Neural crest cell (in vitro differentiated cells): Measurements from ENCODE around the gene TMEM203. TPM values are rescaled to one million over a fixed set of nuclear protein-coding genes. Genes with fewer than 3 reads are reported as not detected.

Source experiments
- DNase-seq: peaks from one replicate; pipeline ENCODE4 v3.0.0; 2021; ENCODE audit warnings: low read depth, mixed read lengths, low spot score
- H3K27ac Mint-ChIP-seq: one replicate; pipeline ENCODE4 v1.8.0; 2021; ENCODE audit warnings: mild to moderate bottlenecking, mixed read lengths; ENCODE audit not compliant: unreplicated experiment
- H3K27me3 Mint-ChIP-seq: 2 replicates; pipeline ENCODE4 v1.8.0; 2021; ENCODE audit warnings: low read depth, mild to moderate bottlenecking, mixed read lengths
- H3K36me3 Mint-ChIP-seq: 2 replicates; pipeline ENCODE4 v1.8.0; 2021; ENCODE audit warnings: low read depth, mild to moderate bottlenecking, mixed read lengths
- H3K4me1 Mint-ChIP-seq: 2 replicates; pipeline ENCODE4 v1.8.0; 2021; ENCODE audit warnings: mixed read lengths
- H3K4me3 Mint-ChIP-seq: one replicate; pipeline ENCODE4 v1.8.0; 2021; ENCODE audit warnings: mild to moderate bottlenecking, mixed read lengths
- H3K9me3 Mint-ChIP-seq: 2 replicates; pipeline ENCODE4 v1.8.0; 2021; ENCODE audit warnings: mixed read lengths
- CTCF ChIP-seq: fragments of 200-600 bp; sonication (generic); conservative IDR thresholded peaks from 2 replicates; pipeline ENCODE4 v1.5.0; 2021; ENCODE audit warnings: antibody characterized with exemption, mild to moderate bottlenecking
- total RNA-seq: library from RNA; stranded (reverse); gene quantifications from 2 replicates; pipeline ENCODE4 v1.2.1, GENCODE V29; 2021

Gene TMEM203
- total RNA-seq, 1 donor from 2014 or later, result 49.7 TPM

- peaks cover 13% of the 10 kb centered on the region for H3K4me1 Mint-ChIP-seq
- DNase-seq, result no peak
- no peaks in the 10 kb centered on the region for H3K9me3 Mint-ChIP-seq
- H3K36me3 Mint-ChIP-seq, result no peaks in the 10 kb centered on the region
- no peak for TF ChIP-seq CTCF
- H3K27me3 Mint-ChIP-seq, result no peaks in the 10 kb centered on the region
- H3K4me3 Mint-ChIP-seq, result no peak overlapping the region
- H3K27ac Mint-ChIP-seq, result no peak overlapping the region
Observed at GRCh38 chr9:137192448-137192780, 13.0 kb downstream of the TMEM203 start.

GRCh38 chr9:137191691-137192447, 13.6 kb downstream of the TMEM203 start:
- H3K27ac Mint-ChIP-seq, result no peak overlapping the region
- DNase-seq, result no peak
- no peaks in the 10 kb centered on the region for H3K27me3 Mint-ChIP-seq
- H3K4me1 Mint-ChIP-seq, result peaks cover 18% of the 10 kb centered on the region
- TF ChIP-seq CTCF, result no peak
- H3K36me3 Mint-ChIP-seq, result no peaks in the 10 kb centered on the region
- H3K9me3 Mint-ChIP-seq, result no peaks in the 10 kb centered on the region
- H3K4me3 Mint-ChIP-seq, result no peak overlapping the region

GRCh38 chr9:137191245-137191644, 14.2 kb downstream of the TMEM203 start:
- H3K36me3 Mint-ChIP-seq, result no peaks in the 10 kb centered on the region

GRCh38 chr9:137190315-137190856, 15.1 kb downstream of the TMEM203 start:
- no peak for DNase-seq
- H3K4me3 Mint-ChIP-seq, result peak overlapping the region; percentile 96
- peaks cover 21% of the 10 kb centered on the region for H3K4me1 Mint-ChIP-seq
- no peak for TF ChIP-seq CTCF
- H3K27me3 Mint-ChIP-seq, result no peaks in the 10 kb centered on the region
- H3K27ac Mint-ChIP-seq, result peak overlapping the region; percentile 62
- H3K36me3 Mint-ChIP-seq, result no peaks in the 10 kb centered on the region
- H3K9me3 Mint-ChIP-seq, result no peaks in the 10 kb centered on the region

More at GRCh38 chr9:137191245-137191644, 14.2 kb downstream of the TMEM203 start:
- no peaks in the 10 kb centered on the region for H3K27me3 Mint-ChIP-seq
- peaks cover 21% of the 10 kb centered on the region for H3K4me1 Mint-ChIP-seq
- no peak for TF ChIP-seq CTCF
- peak overlapping the region; percentile 87 for H3K4me3 Mint-ChIP-seq
- H3K9me3 Mint-ChIP-seq, result no peaks in the 10 kb centered on the region
- no peak overlapping the region for H3K27ac Mint-ChIP-seq
- DNase-seq, result no peak

- H3K9me3 Mint-ChIP-seq, result no peaks in the 10 kb centered on the region
- H3K4me1 Mint-ChIP-seq, result peaks cover 21% of the 10 kb centered on the region
- H3K27ac Mint-ChIP-seq, result peak overlapping the region; percentile 98
- TF ChIP-seq CTCF, result no peak
- DNase-seq, result no peak
- H3K4me3 Mint-ChIP-seq, result peak overlapping the region; percentile 96
- no peaks in the 10 kb centered on the region for H3K36me3 Mint-ChIP-seq
- no peaks in the 10 kb centered on the region for H3K27me3 Mint-ChIP-seq
Observed at GRCh38 chr9:137189297-137190295, 15.9 kb downstream of the TMEM203 start.
